ENCODE measurements around the gene GBF1.
"Not testable (repeated sequence)": the region's sequence is repeated elsewhere in the genome, so short reads cannot be mapped to it uniquely, and the experiment has no call there.

The GBF1 gene

GRCh38 chr10:102245082-102245931 lies at the start of gene GBF1:
Gene GBF1 (plus strand): TSS chr10:102245532. CDS start chr10:102258939, 13,407 bp downstream.
- peak; percentile 99 for DNase-seq (ENCODE audit: low read depth, low spot score)

GRCh38 chr10:102196893-102197292 lies 48.4 kb upstream of the GBF1 start:
- no peak overlapping the region for H3K27ac ChIP-seq
- DNase-seq (ENCODE audit: low read depth, low spot score) = no peak

More at GRCh38 chr10:102245082-102245931, at the start of gene GBF1:
- H3K27ac ChIP-seq = peak within 1 kb of the TSS; percentile 78

- DNase-seq (ENCODE audit: low read depth, low spot score) = no peak
- H3K27ac ChIP-seq = no peak overlapping the region
These were observed 47.3 kb upstream of the GBF1 start for GRCh38 chr10:102198027-102198426.

GRCh38 chr10:102200751-102201640 lies 44.3 kb upstream of the GBF1 start:
- no peak overlapping the region for H3K27ac ChIP-seq
- no peak for DNase-seq (ENCODE audit: low read depth, low spot score)

GRCh38 chr10:102202386-102202785 lies 42.9 kb upstream of the GBF1 start:
- H3K27ac ChIP-seq = no peak overlapping the region
- DNase-seq (ENCODE audit: low read depth, low spot score) = no peak

GRCh38 chr10:102208311-102209035 lies 36.9 kb upstream of the GBF1 start:
- no peak for DNase-seq (ENCODE audit: low read depth, low spot score)
- no peak overlapping the region for H3K27ac ChIP-seq

GRCh38 chr10:102211615-102212299 lies 33.6 kb upstream of the GBF1 start:
- H3K27ac ChIP-seq = no peak overlapping the region
- no peak for DNase-seq (ENCODE audit: low read depth, low spot score)

- not testable (repeated sequence) for H3K27ac ChIP-seq; DNase-seq (ENCODE audit: low read depth, low spot score)
These were observed 31.7 kb upstream of the GBF1 start for GRCh38 chr10:102213599-102213998.

- no peak for DNase-seq (ENCODE audit: low read depth, low spot score)
- no peak overlapping the region for H3K27ac ChIP-seq
These were observed 26.0 kb upstream of the GBF1 start for GRCh38 chr10:102219370-102219769.

- H3K27ac ChIP-seq = no peak overlapping the region
- DNase-seq (ENCODE audit: low read depth, low spot score) = no peak
These were observed 24.7 kb upstream of the GBF1 start for GRCh38 chr10:102220612-102221011.

- no peak overlapping the region for H3K27ac ChIP-seq
- DNase-seq (ENCODE audit: low read depth, low spot score) = no peak
These were observed 22.5 kb upstream of the GBF1 start for GRCh38 chr10:102222797-102223196.

GRCh38 chr10:102225646-102226541 lies 19.4 kb upstream of the GBF1 start, which contains the start of gene ELOVL3:
Gene ELOVL3 (plus strand): TSS chr10:102226299. CDS start chr10:102226549, 250 bp downstream.
- peak; percentile 49 for DNase-seq (ENCODE audit: low read depth, low spot score)
- H3K27ac ChIP-seq = no peak within 1 kb of the TSS

- DNase-seq (ENCODE audit: low read depth, low spot score) = no peak
- no peak overlapping the region for H3K27ac ChIP-seq
These were observed 18.8 kb upstream of the GBF1 start for GRCh38 chr10:102226542-102226870.

GRCh38 chr10:102227050-102227449 lies 18.3 kb upstream of the GBF1 start:
- no peak overlapping the region for H3K27ac ChIP-seq
- no peak for DNase-seq (ENCODE audit: low read depth, low spot score)

GRCh38 chr10:102229810-102230263 lies 15.5 kb upstream of the GBF1 start:
- DNase-seq (ENCODE audit: low read depth, low spot score) = no peak
- no peak overlapping the region for H3K27ac ChIP-seq

GRCh38 chr10:102230264-102230860 lies 15.0 kb upstream of the GBF1 start:
- no peak for DNase-seq (ENCODE audit: low read depth, low spot score)
- H3K27ac ChIP-seq = no peak overlapping the region

- no peak for DNase-seq (ENCODE audit: low read depth, low spot score)
- H3K27ac ChIP-seq = no peak overlapping the region
These were observed 14.4 kb upstream of the GBF1 start for GRCh38 chr10:102230861-102231356.
